ENCODE results near the gene XXYLT1. TPM values are rescaled to one million over a fixed set of nuclear protein-coding genes. Genes with fewer than 3 reads are reported as not detected.

The XXYLT1 gene
- polyA plus RNA-seq, 1 donor (not counting 4 experiments of a cell fraction or from before 2014, with no cell fraction given): 11.1 TPM

- FAIRE-seq (no peak), DNase-seq (ENCODE audit: low read depth, low spot score) (no peak)
- H3K4me2 ChIP-seq (ENCODE audit: control insufficient read depth, extremely low read depth, insufficient read depth, low read depth, low read length): no peak overlapping the region
- no peaks in the 10 kb centered on the region for H3K27me3 ChIP-seq (ENCODE audit: control insufficient read depth, extremely low read depth, insufficient read depth, low read length)
- peaks cover 2% of the 10 kb centered on the region for H3K79me2 ChIP-seq (ENCODE audit: control insufficient read depth, insufficient read depth, low read length)
- no peaks in the 10 kb centered on the region for H4K20me1 ChIP-seq (ENCODE audit: control insufficient read depth, extremely low read depth, insufficient read depth, low read length)
- no peaks in the 10 kb centered on the region for H3K9me3 ChIP-seq (ENCODE audit: control insufficient read depth, low read depth, low read length)
- no peak overlapping the region for H3K4me3 ChIP-seq (ENCODE audit: control insufficient read depth in 2 of 3, extremely low read depth in 1 of 3, insufficient read depth in 2 of 3, low read depth in 1 of 3, low read length in 3 of 3)
- no peaks in the 10 kb centered on the region for H3K4me1 ChIP-seq (ENCODE audit: control insufficient read depth, extremely low read depth, insufficient read depth, low read length)
- peaks cover 2 to 4% of the 10 kb centered on the region in 2 experiments for H3K36me3 ChIP-seq (ENCODE audit: control insufficient read depth in 2 of 2, extremely low read depth in 1 of 2, insufficient read depth in 2 of 2, low read length in 2 of 2)
- H3K9ac ChIP-seq (ENCODE audit: control insufficient read depth, extremely low read depth, insufficient read depth, low read length): no peak overlapping the region
- no peak overlapping the region for H2AFZ ChIP-seq (ENCODE audit: control insufficient read depth, low read length)
- dilution Hi-C loops (cut with MboI; ENCODE audit: extremely low pct_ligation_motif_present, low sequenced_read_pairs): no loop called here
- H3K9me1 ChIP-seq (ENCODE audit: control insufficient read depth, extremely low read depth, insufficient read depth, low read length): no peaks in the 10 kb centered on the region
- no peak overlapping the region for H3K27ac ChIP-seq (ENCODE audit: control insufficient read depth, insufficient read depth, low read length)
- no peak for TF ChIP-seq CTCF (optimal IDR thresholded peaks at IDR 0.05 in 1 of 3, IDR thresholded peaks at IDR 0.05 in 1 of 3, conservative IDR thresholded peaks at IDR 0.05 in 1 of 3; ENCODE audit: extremely low read depth in 1 of 3, insufficient read depth in 2 of 3, low read length in 3 of 3)
- no peak for TF ChIP-seq EZH2 (IDR thresholded peaks at IDR 0.05; ENCODE audit: low read length)
Observed at GRCh38 chr3:195221876-195222617, 48.9 kb downstream of the XXYLT1 start.

GRCh38 chr3:195221015-195221853, 49.7 kb downstream of the XXYLT1 start:
- H3K9ac ChIP-seq (ENCODE audit: control insufficient read depth, extremely low read depth, insufficient read depth, low read length): no peak overlapping the region
- dilution Hi-C loops (cut with MboI; ENCODE audit: extremely low pct_ligation_motif_present, low sequenced_read_pairs): no loop called here
- peaks cover 2% of the 10 kb centered on the region for H3K79me2 ChIP-seq (ENCODE audit: control insufficient read depth, insufficient read depth, low read length)
- no peak overlapping the region for H2AFZ ChIP-seq (ENCODE audit: control insufficient read depth, low read length)
- H3K4me1 ChIP-seq (ENCODE audit: control insufficient read depth, extremely low read depth, insufficient read depth, low read length): no peaks in the 10 kb centered on the region
- no peaks in the 10 kb centered on the region for H3K9me1 ChIP-seq (ENCODE audit: control insufficient read depth, extremely low read depth, insufficient read depth, low read length)
- TF ChIP-seq CTCF (optimal IDR thresholded peaks at IDR 0.05 in 1 of 3, IDR thresholded peaks at IDR 0.05 in 1 of 3, conservative IDR thresholded peaks at IDR 0.05 in 1 of 3; ENCODE audit: extremely low read depth in 1 of 3, insufficient read depth in 2 of 3, low read length in 3 of 3): no peak
- TF ChIP-seq EZH2 (IDR thresholded peaks at IDR 0.05; ENCODE audit: low read length): no peak
- no peak overlapping the region for H3K27ac ChIP-seq (ENCODE audit: control insufficient read depth, insufficient read depth, low read length)
- no peak overlapping the region for H3K4me3 ChIP-seq (ENCODE audit: control insufficient read depth in 2 of 3, extremely low read depth in 1 of 3, insufficient read depth in 2 of 3, low read depth in 1 of 3, low read length in 3 of 3)
- FAIRE-seq (no peak), DNase-seq (ENCODE audit: low read depth, low spot score) (no peak)
- H3K36me3 ChIP-seq (ENCODE audit: control insufficient read depth in 2 of 2, extremely low read depth in 1 of 2, insufficient read depth in 2 of 2, low read length in 2 of 2): peaks cover 1 to 2% of the 10 kb centered on the region in 2 experiments
- no peaks in the 10 kb centered on the region for H3K27me3 ChIP-seq (ENCODE audit: control insufficient read depth, extremely low read depth, insufficient read depth, low read length)
- H3K9me3 ChIP-seq (ENCODE audit: control insufficient read depth, low read depth, low read length): no peaks in the 10 kb centered on the region
- H4K20me1 ChIP-seq (ENCODE audit: control insufficient read depth, extremely low read depth, insufficient read depth, low read length): no peaks in the 10 kb centered on the region
- H3K4me2 ChIP-seq (ENCODE audit: control insufficient read depth, extremely low read depth, insufficient read depth, low read depth, low read length): no peak overlapping the region
